ENCODE measurements around the gene FXYD5.
A peak's percentile ranks its signal among the peaks of the same experiment; 100 is the strongest.

FXYD5 gene, protein sequence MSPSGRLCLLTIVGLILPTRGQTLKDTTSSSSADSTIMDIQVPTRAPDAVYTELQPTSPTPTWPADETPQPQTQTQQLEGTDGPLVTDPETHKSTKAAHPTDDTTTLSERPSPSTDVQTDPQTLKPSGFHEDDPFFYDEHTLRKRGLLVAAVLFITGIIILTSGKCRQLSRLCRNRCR

GRCh38 chr19:35154525-35155406 lies at the start of gene FXYD5:
TSS of gene FXYD5 (plus strand) at chr19:35154735. CDS start at chr19:35155551, 816 bp downstream.
- H3K36me3 ChIP-seq (ENCODE audit: insufficient read depth, insufficient read length, low read length) = peaks cover 34% of the 10 kb centered on the region
- H3K9ac ChIP-seq (ENCODE audit: insufficient read length, low read depth) = peak within 1 kb of the TSS; percentile 79
- H3K4me1 ChIP-seq (ENCODE audit: insufficient read depth, insufficient read length) = peaks cover 13% of the 10 kb centered on the region
- TF ChIP-seq ZNF274 (IDR thresholded peaks at IDR 0.05; ENCODE audit: low read depth, low read length) = no peak
- no peak for DNase-seq (ENCODE audit: low read depth, low spot score)
- H3K4me3 ChIP-seq (ENCODE audit: insufficient read length, low read depth) = peak within 1 kb of the TSS; percentile 69
- H3K27me3 ChIP-seq (ENCODE audit: insufficient read depth, insufficient read length) = peaks cover 11% of the 10 kb centered on the region
- no peaks in the 10 kb centered on the region for H3K9me3 ChIP-seq (ENCODE audit: insufficient read depth, low read length)

GRCh38 chr19:35105047-35105410 lies 49.5 kb upstream of the FXYD5 start:
- TF ChIP-seq ZNF274 (IDR thresholded peaks at IDR 0.05; ENCODE audit: low read depth, low read length) = no peak
- Histone ChIP-seq H3K4me3 (ENCODE audit: insufficient read length, low read depth) (no peak overlapping the region), H3K9ac (ENCODE audit: insufficient read length, low read depth) (no peak overlapping the region), H3K27me3 (ENCODE audit: insufficient read depth, insufficient read length) (no peaks in the 10 kb centered on the region), H3K36me3 (ENCODE audit: insufficient read depth, insufficient read length, low read length) (no peaks in the 10 kb centered on the region), H3K9me3 (ENCODE audit: insufficient read depth, low read length) (peaks cover 5% of the 10 kb centered on the region; the same call in 1 of the 2 replicates), H3K4me1 (ENCODE audit: insufficient read depth, insufficient read length) (peaks cover 7% of the 10 kb centered on the region)
- no peak for DNase-seq (ENCODE audit: low read depth, low spot score)

- DNase-seq (ENCODE audit: low read depth, low spot score) = no peak
- H3K9me3 ChIP-seq (ENCODE audit: insufficient read depth, low read length) = peaks cover 5% of the 10 kb centered on the region; the same call in 1 of the 2 replicates
- H3K4me1 ChIP-seq (ENCODE audit: insufficient read depth, insufficient read length) = peaks cover 5% of the 10 kb centered on the region
- TF ChIP-seq SUZ12 (IDR thresholded peaks at IDR 0.05; ENCODE audit: extremely low read depth, insufficient read depth, insufficient read length) (no peak), YY1 (IDR thresholded peaks at IDR 0.05; ENCODE audit: insufficient read depth, insufficient read length) (no peak), ZNF274 (IDR thresholded peaks at IDR 0.05; ENCODE audit: low read depth, low read length) (no peak)
- no peak overlapping the region for H3K4me3 ChIP-seq (ENCODE audit: insufficient read length, low read depth)
- no peaks in the 10 kb centered on the region for H3K36me3 ChIP-seq (ENCODE audit: insufficient read depth, insufficient read length, low read length)
- no peak overlapping the region for H3K9ac ChIP-seq (ENCODE audit: insufficient read length, low read depth)
- no peaks in the 10 kb centered on the region for H3K27me3 ChIP-seq (ENCODE audit: insufficient read depth, insufficient read length)
Measured at GRCh38 chr19:35105411-35106290, 48.9 kb upstream of the FXYD5 start.

DNA sequence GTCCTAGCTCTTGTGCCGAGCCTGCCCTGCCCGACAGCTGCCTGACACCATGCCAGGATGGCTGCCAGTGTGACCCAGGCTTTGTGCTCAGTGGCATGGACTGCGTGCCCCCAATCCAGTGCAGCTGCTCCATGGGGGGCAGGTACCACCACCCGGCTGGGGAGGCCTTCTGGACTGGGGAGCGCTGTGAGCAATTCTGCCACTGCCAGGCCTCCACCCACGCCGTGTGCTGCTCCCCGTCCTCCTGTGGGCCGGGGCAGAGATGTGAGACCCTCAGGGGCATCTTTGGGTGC lies 48.3 kb upstream of the FXYD5 start:
- Histone ChIP-seq H3K4me3 (ENCODE audit: insufficient read length, low read depth) (no peak overlapping the region), H3K27me3 (ENCODE audit: insufficient read depth, insufficient read length) (no peaks in the 10 kb centered on the region), H3K9ac (ENCODE audit: insufficient read length, low read depth) (no peak overlapping the region), H3K4me1 (ENCODE audit: insufficient read depth, insufficient read length) (peaks cover 2% of the 10 kb centered on the region), H3K36me3 (ENCODE audit: insufficient read depth, insufficient read length, low read length) (no peaks in the 10 kb centered on the region), H3K9me3 (ENCODE audit: insufficient read depth, low read length) (peaks cover 5% of the 10 kb centered on the region; the same call in 1 of the 2 replicates)
- no peak for TF ChIP-seq YY1 (IDR thresholded peaks at IDR 0.05; ENCODE audit: insufficient read depth, insufficient read length)
- TF ChIP-seq ZNF274 (IDR thresholded peaks at IDR 0.05; ENCODE audit: low read depth, low read length) = no peak
- TF ChIP-seq SUZ12 (IDR thresholded peaks at IDR 0.05; ENCODE audit: extremely low read depth, insufficient read depth, insufficient read length) = no peak
- no peak for DNase-seq (ENCODE audit: low read depth, low spot score)

DNA sequence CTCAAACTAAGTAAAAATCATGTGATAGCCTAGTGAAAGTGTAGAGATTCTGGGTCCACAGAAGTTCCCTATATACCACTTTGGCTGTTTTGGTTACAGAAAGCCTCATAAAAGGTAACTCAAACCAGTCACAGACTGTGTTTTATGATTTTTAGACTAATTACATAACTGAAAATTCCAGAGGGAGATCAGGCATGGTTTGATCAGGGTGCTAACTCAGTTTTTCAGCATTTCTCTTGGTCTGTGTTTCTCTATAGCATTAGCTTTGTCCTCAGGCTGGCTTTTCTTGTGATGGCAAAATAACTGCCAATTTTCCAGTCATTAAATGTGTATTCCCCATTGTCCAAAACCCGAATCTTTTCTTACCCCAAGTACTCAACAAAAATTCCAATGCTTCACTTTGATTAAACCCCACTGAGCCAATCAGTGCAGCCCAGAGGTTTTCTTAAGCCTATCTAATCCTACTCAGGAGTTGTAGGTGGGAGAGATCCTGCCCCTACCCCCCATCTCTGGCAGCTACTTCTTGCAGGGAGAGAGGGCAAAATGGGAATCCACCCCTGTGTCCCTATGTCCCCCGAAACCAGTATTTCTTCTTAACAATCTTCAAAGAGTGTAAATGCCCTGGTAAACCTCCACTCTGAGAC lies 47.5 kb upstream of the FXYD5 start:
- Histone ChIP-seq H3K27me3 (ENCODE audit: insufficient read depth, insufficient read length) (no peaks in the 10 kb centered on the region), H3K9ac (ENCODE audit: insufficient read length, low read depth) (no peak overlapping the region), H3K4me3 (ENCODE audit: insufficient read length, low read depth) (no peak overlapping the region), H3K4me1 (ENCODE audit: insufficient read depth, insufficient read length) (peaks cover 2% of the 10 kb centered on the region), H3K36me3 (ENCODE audit: insufficient read depth, insufficient read length, low read length) (no peaks in the 10 kb centered on the region), H3K9me3 (ENCODE audit: insufficient read depth, low read length) (peaks cover 5% of the 10 kb centered on the region; the same call in 1 of the 2 replicates)
- no peak for DNase-seq (ENCODE audit: low read depth, low spot score)
- TF ChIP-seq ZNF274 (IDR thresholded peaks at IDR 0.05; ENCODE audit: low read depth, low read length) (no peak), YY1 (IDR thresholded peaks at IDR 0.05; ENCODE audit: insufficient read depth, insufficient read length) (no peak), SUZ12 (IDR thresholded peaks at IDR 0.05; ENCODE audit: extremely low read depth, insufficient read depth, insufficient read length) (no peak)

DNA sequence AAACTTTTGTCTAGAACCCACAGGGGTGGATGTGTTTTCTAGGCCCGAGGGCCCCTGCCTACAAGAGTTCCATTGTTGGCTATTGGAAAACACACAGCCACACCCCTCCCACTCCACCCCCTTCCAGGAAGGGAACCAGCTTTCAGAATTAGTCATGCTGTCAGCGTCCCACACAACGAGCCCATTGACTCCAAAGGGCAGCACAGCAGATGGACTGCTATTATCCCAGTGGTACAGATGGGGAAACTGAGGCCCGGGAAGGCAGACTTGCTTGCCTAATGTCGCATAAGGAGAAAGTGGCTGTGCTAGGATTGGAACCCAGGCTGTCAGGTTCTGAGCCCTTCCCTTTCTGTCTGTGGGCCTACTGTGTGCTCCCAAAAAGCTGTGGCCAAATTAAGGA lies 47.0 kb upstream of the FXYD5 start:
- no peak overlapping the region for H3K4me3 ChIP-seq (ENCODE audit: insufficient read length, low read depth)
- no peak overlapping the region for H3K9ac ChIP-seq (ENCODE audit: insufficient read length, low read depth)
- DNase-seq (ENCODE audit: low read depth, low spot score) = no peak
- no peaks in the 10 kb centered on the region for H3K36me3 ChIP-seq (ENCODE audit: insufficient read depth, insufficient read length, low read length)
- H3K9me3 ChIP-seq (ENCODE audit: insufficient read depth, low read length) = peaks cover 5% of the 10 kb centered on the region; the same call in 1 of the 2 replicates
- no peak for TF ChIP-seq SUZ12 (IDR thresholded peaks at IDR 0.05; ENCODE audit: extremely low read depth, insufficient read depth, insufficient read length)
- TF ChIP-seq YY1 (IDR thresholded peaks at IDR 0.05; ENCODE audit: insufficient read depth, insufficient read length) = no peak
- TF ChIP-seq ZNF274 (IDR thresholded peaks at IDR 0.05; ENCODE audit: low read depth, low read length) = no peak
- no peaks in the 10 kb centered on the region for H3K27me3 ChIP-seq (ENCODE audit: insufficient read depth, insufficient read length)
- peaks cover 2% of the 10 kb centered on the region for H3K4me1 ChIP-seq (ENCODE audit: insufficient read depth, insufficient read length)
